K562 (cell line): ENCODE results near the gene B9D2. TPM values are rescaled to one million over a fixed set of nuclear protein-coding genes. Genes with fewer than 3 reads are reported as not detected.

Source experiments
- CBFB ChIP-seq: sonication (generic); formaldehyde crosslinking; IDR thresholded peaks from 2 replicates; pipeline ENCODE4 v1.4.0; 2020; ENCODE audit warnings: mild to moderate bottlenecking, missing genetic modification reagents
- KLF6 ChIP-seq: fragments of 250-450 bp; sonication (Bioruptor Pico); IDR thresholded peaks from 2 replicates; pipeline ENCODE4 v1.4.0; 2020; ENCODE audit warnings: mild to moderate bottlenecking, moderate library complexity, borderline replicate concordance
- MTA3 ChIP-seq: fragments of 450-650 bp; formaldehyde crosslinking; IDR thresholded peaks from 2 replicates; pipeline ENCODE4 v1.6.1; 2017; ENCODE audit warnings: mild to moderate bottlenecking, borderline replicate concordance
- NFIX ChIP-seq: fragments of 250-450 bp; sonication (Bioruptor Pico); IDR thresholded peaks from 2 replicates; pipeline ENCODE4 v1.4.0; 2020; ENCODE audit warnings: low read depth, mild to moderate bottlenecking, moderate library complexity
- PHF8 ChIP-seq: fragments of 200-600 bp; sonication (generic); IDR thresholded peaks from 2 replicates; pipeline ENCODE4 v1.6.1; 2012; ENCODE audit warnings: mixed run types, mild to moderate bottlenecking, inconsistent platforms, low read length, moderate library complexity, borderline replicate concordance
- RAD51 ChIP-seq: fragments of 450-650 bp; IDR thresholded peaks from 2 replicates; pipeline ENCODE4 v1.7.1; 2016; ENCODE audit warnings: low read depth, mild to moderate bottlenecking, borderline replicate concordance
- STAT5A ChIP-seq: IDR thresholded peaks from 2 replicates; pipeline ENCODE4 v1.6.1; 2012; ENCODE audit warnings: low read length, inconsistent platforms, borderline replicate concordance
- TFAM ChIP-seq: fragments of 250-450 bp; sonication (Bioruptor Pico); conservative IDR thresholded peaks from 2 replicates; pipeline ENCODE4 v1.5.0; 2021; ENCODE audit warnings: mild to moderate bottlenecking, moderate library complexity
- ZBED1 ChIP-seq: IDR thresholded peaks from 2 replicates; pipeline ENCODE4 v1.6.1; 2014
- ZBTB7A ChIP-seq: IDR thresholded peaks from 2 replicates; pipeline ENCODE4 v1.6.1; 2011; ENCODE audit warnings: low read depth, mild to moderate bottlenecking, low read length, moderate library complexity, borderline replicate concordance; ENCODE audit not compliant: control insufficient read depth
- polyA plus RNA-seq, 8 experiments: library from polyadenylated mRNA; depleted of rRNA in 4 of 8; stranded (reverse) in 5 of 8; unstranded in 3 of 8; fragments of >200 nt; fragmentation: Nextera tagmentation in 2 of 8; fragmentation: Illumina TruSeq in 1 of 8; extraction: Ambion mirVana in 2 of 8; extraction: Trizol in 1 of 8; gene quantifications; 2 replicates each; pipeline versions ENCODE4 v1.2.1 to v1.2.3, GENCODE V29; 2011 to 2014; ENCODE audit warnings: inconsistent platforms in 1 of 8, missing spikeins in 1 of 8
- total RNA-seq, 7 experiments: library from RNA; depleted of rRNA in 6 of 7; stranded (reverse); fragments of >200 nt in 6 of 7; fragmentation: Illumina TruSeq in 2 of 7; extraction: Trizol in 2 of 7; gene quantifications; 2 replicates each; pipeline versions ENCODE4 v1.2.1 to v1.2.3, GENCODE V29; 2011 to 2021; ENCODE audit warnings: low replicate concordance in 1 of 7
- TF ChIP-seq, protein P1 (sequence below): fragments of 450-650 bp; formaldehyde crosslinking; IDR thresholded peaks from 2 replicates; pipeline ENCODE4 v1.4.0; 2020; ENCODE audit warnings: mild to moderate bottlenecking, moderate library complexity
- TF ChIP-seq, protein P2 (sequence below), 2 experiments: IDR thresholded peaks; 2 replicates each; pipeline ENCODE4 v1.6.1; 2012; ENCODE audit warnings: improper control_type of control experiment in 2 of 2, low read depth in 2 of 2, low read length in 2 of 2, borderline replicate concordance in 1 of 2
- TF ChIP-seq, protein P3 (sequence below): sonication (generic); formaldehyde crosslinking; IDR thresholded peaks from 2 replicates; pipeline ENCODE4 v1.4.0; 2020; ENCODE audit warnings: mild to moderate bottlenecking, missing genetic modification reagents
- TF ChIP-seq, protein P4 (sequence below): fragments of 250-450 bp; sonication (Bioruptor Pico); IDR thresholded peaks from 2 replicates; pipeline ENCODE4 v1.5.0; 2021; ENCODE audit warnings: mild to moderate bottlenecking, borderline replicate concordance
- TF ChIP-seq, protein P5 (sequence below): fragments of 450-650 bp; conservative IDR thresholded peaks from 2 replicates; pipeline ENCODE4 v1.6.1; 2016; ENCODE audit warnings: missing genetic modification characterization, low read depth, mild to moderate bottlenecking, missing compliant biosample characterization, moderate library complexity

B9D2 gene
- total and polyA plus RNA-seq, 9 of the 15 experiments (the other 6 are each of a cell fraction or from before 2014, with no cell fraction given) = 0.83 to 6.9 (median 2.8) TPM

DNA sequence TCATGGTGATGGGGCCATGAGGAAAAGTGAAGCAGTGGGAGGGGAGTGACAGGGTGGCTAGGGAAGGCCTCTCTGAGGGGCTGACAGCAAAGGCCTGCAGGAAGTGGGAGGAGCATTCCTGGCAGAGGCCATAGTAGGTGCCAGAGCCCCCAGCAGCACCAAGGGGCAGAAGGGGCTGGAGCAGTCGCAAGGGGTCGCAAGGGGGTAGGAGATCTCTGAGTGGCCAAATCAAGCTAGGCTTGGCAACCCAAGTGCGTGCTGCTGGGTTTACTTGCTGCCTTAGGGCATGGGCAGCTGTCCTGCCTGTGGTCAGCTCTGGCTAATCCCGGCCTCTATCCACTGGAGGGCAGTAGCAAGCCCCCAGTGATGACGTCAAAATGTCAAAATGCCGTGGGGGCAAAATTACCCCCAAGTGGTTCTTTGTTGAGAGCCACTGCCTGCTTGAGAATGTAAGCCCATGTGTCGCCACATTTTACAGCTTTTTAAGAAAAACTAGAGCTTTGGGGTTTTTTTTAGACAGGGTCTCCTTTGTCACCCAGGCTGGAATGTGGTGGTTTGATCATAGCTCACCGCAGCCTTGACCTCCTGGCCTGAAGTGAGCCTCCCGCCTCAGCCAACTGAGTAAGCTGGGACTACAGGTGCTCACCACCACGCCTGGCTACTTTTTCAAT, 42.2 kb downstream of the B9D2 start (continued):
- TF ChIP-seq, protein P1, sequence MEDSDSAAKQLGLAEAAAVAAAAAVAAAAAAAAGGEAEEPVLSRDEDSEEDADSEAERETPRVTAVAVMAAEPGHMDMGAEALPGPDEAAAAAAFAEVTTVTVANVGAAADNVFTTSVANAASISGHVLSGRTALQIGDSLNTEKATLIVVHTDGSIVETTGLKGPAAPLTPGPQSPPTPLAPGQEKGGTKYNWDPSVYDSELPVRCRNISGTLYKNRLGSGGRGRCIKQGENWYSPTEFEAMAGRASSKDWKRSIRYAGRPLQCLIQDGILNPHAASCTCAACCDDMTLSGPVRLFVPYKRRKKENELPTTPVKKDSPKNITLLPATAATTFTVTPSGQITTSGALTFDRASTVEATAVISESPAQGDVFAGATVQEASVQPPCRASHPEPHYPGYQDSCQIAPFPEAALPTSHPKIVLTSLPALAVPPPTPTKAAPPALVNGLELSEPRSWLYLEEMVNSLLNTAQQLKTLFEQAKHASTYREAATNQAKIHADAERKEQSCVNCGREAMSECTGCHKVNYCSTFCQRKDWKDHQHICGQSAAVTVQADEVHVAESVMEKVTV (CRISPR knock-in tag) = no peak
- TF ChIP-seq, protein P2, sequence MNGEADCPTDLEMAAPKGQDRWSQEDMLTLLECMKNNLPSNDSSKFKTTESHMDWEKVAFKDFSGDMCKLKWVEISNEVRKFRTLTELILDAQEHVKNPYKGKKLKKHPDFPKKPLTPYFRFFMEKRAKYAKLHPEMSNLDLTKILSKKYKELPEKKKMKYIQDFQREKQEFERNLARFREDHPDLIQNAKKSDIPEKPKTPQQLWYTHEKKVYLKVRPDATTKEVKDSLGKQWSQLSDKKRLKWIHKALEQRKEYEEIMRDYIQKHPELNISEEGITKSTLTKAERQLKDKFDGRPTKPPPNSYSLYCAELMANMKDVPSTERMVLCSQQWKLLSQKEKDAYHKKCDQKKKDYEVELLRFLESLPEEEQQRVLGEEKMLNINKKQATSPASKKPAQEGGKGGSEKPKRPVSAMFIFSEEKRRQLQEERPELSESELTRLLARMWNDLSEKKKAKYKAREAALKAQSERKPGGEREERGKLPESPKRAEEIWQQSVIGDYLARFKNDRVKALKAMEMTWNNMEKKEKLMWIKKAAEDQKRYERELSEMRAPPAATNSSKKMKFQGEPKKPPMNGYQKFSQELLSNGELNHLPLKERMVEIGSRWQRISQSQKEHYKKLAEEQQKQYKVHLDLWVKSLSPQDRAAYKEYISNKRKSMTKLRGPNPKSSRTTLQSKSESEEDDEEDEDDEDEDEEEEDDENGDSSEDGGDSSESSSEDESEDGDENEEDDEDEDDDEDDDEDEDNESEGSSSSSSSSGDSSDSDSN (IDR thresholded peaks at IDR 0.05; ENCODE audit: borderline replicate concordance in 1 of 2, low read depth in 2 of 2, low read length in 2 of 2) = no peak
- no peak for TF ChIP-seq RAD51
- TF ChIP-seq, protein P3, sequence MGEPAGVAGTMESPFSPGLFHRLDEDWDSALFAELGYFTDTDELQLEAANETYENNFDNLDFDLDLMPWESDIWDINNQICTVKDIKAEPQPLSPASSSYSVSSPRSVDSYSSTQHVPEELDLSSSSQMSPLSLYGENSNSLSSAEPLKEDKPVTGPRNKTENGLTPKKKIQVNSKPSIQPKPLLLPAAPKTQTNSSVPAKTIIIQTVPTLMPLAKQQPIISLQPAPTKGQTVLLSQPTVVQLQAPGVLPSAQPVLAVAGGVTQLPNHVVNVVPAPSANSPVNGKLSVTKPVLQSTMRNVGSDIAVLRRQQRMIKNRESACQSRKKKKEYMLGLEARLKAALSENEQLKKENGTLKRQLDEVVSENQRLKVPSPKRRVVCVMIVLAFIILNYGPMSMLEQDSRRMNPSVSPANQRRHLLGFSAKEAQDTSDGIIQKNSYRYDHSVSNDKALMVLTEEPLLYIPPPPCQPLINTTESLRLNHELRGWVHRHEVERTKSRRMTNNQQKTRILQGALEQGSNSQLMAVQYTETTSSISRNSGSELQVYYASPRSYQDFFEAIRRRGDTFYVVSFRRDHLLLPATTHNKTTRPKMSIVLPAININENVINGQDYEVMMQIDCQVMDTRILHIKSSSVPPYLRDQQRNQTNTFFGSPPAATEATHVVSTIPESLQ = no peak
- peak; percentile 42; the same call in 1 of the 2 replicates for TF ChIP-seq MTA3
- TF ChIP-seq ZBTB7A = peak; percentile 59
- TF ChIP-seq STAT5A = no peak
- no peak for TF ChIP-seq KLF6
- TF ChIP-seq PHF8 = no peak
- TF ChIP-seq, protein P4, sequence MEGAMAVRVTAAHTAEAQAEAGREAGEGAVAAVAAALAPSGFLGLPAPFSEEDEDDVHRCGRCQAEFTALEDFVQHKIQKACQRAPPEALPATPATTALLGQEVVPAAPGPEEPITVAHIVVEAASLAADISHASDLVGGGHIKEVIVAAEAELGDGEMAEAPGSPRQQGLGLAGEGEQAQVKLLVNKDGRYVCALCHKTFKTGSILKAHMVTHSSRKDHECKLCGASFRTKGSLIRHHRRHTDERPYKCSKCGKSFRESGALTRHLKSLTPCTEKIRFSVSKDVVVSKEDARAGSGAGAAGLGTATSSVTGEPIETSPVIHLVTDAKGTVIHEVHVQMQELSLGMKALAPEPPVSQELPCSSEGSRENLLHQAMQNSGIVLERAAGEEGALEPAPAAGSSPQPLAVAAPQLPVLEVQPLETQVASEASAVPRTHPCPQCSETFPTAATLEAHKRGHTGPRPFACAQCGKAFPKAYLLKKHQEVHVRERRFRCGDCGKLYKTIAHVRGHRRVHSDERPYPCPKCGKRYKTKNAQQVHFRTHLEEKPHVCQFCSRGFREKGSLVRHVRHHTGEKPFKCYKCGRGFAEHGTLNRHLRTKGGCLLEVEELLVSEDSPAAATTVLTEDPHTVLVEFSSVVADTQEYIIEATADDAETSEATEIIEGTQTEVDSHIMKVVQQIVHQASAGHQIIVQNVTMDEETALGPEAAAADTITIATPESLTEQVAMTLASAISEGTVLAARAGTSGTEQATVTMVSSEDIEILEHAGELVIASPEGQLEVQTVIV (CRISPR knock-in tag) = no peak
- peak; percentile 38; the same call in 1 of the 2 replicates for TF ChIP-seq CBFB (CRISPR knock-in tag)
- TF ChIP-seq TFAM = no peak
- TF ChIP-seq, protein P5, sequence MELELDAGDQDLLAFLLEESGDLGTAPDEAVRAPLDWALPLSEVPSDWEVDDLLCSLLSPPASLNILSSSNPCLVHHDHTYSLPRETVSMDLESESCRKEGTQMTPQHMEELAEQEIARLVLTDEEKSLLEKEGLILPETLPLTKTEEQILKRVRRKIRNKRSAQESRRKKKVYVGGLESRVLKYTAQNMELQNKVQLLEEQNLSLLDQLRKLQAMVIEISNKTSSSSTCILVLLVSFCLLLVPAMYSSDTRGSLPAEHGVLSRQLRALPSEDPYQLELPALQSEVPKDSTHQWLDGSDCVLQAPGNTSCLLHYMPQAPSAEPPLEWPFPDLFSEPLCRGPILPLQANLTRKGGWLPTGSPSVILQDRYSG (tag) = no peak
- TF ChIP-seq ZBED1 = no peak
- no peak for TF ChIP-seq NFIX
